ENCODE measurements around the gene SLC20A1. TPM values are rescaled to one million over a fixed set of nuclear protein-coding genes. Genes with fewer than 3 reads are reported as not detected.

The SLC20A1 gene, protein sequence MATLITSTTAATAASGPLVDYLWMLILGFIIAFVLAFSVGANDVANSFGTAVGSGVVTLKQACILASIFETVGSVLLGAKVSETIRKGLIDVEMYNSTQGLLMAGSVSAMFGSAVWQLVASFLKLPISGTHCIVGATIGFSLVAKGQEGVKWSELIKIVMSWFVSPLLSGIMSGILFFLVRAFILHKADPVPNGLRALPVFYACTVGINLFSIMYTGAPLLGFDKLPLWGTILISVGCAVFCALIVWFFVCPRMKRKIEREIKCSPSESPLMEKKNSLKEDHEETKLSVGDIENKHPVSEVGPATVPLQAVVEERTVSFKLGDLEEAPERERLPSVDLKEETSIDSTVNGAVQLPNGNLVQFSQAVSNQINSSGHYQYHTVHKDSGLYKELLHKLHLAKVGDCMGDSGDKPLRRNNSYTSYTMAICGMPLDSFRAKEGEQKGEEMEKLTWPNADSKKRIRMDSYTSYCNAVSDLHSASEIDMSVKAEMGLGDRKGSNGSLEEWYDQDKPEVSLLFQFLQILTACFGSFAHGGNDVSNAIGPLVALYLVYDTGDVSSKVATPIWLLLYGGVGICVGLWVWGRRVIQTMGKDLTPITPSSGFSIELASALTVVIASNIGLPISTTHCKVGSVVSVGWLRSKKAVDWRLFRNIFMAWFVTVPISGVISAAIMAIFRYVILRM
- 10 to 100 TPM; 10.1 to 10.4 TPM for polyA plus RNA-seq

DNA sequence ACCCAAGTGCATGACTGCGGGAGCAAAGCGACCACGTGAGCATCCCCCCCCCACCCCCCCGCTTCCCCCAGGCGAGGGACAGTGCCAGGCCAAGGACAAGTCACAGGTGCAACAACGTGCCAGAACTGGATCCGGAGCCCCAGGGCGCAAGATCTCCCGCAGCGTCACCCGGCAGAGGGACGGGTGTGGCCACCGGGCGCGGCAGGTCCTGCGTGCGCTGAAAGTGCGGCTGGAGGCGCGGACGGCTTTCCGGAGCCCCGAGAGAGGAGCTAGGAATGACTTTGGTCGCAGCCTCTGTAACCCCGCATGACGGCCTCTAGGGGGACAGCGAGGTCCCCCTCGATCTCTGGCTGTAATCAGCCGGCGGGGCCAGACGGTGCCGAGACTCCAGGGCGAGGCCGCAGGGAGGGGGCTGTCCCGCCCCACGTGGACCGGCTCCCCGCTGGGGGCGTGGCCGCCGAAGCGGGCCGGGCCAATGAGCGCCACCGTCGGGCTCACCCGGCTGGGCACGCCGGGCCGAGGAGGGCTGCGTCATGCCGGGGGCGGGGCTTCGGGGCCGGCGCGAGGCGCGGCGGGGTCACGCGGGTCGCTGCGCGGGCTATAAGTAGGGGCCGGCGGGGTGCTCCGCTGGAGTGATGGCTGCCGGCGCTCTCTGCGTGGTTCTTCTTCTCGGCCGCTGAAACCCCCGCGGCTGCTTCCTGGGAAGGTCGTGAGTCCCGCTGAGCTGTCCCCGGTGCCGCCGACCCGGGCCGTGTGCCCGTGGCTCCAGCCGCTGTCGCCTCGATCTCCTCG is at the start of gene SLC20A1:
Gene SLC20A1, plus strand, starts transcription at position 630 of the 792 bp plus-strand sequence. CDS start 890 bp downstream, outside the sequence.
- H3K4me3 ChIP-seq (ENCODE audit: low read depth in 1 of 2, low read length in 2 of 2): peak within 1 kb of the TSS; percentile 80 to 87
- 0 to 1% methylated on average over 79 to 87 of the region's 87 CpGs for WGBS, 2 donors
- peak within 1 kb of the TSS; percentile 96 to 99 for H3K27ac ChIP-seq (ENCODE audit: low read depth in 2 of 2, low read length in 1 of 2)
- H3K27me3 ChIP-seq (ENCODE audit: control insufficient read depth in 1 of 2, insufficient read depth in 2 of 2, low read length in 2 of 2): no peaks in the 10 kb centered on the region
- H3K4me1 ChIP-seq (ENCODE audit: control insufficient read depth in 2 of 2, insufficient read depth in 2 of 2, low read length in 1 of 2): no peaks in the 10 kb centered on the region
- no peaks in the 10 kb centered on the region for H3K9me3 ChIP-seq (ENCODE audit: control insufficient read depth in 2 of 2, insufficient read depth in 1 of 2, low read depth in 1 of 2, low read length in 1 of 2)
- no peaks in the 10 kb centered on the region for H3K36me3 ChIP-seq (ENCODE audit: control insufficient read depth in 2 of 2, insufficient read depth in 2 of 2, low read length in 1 of 2)

DNA sequence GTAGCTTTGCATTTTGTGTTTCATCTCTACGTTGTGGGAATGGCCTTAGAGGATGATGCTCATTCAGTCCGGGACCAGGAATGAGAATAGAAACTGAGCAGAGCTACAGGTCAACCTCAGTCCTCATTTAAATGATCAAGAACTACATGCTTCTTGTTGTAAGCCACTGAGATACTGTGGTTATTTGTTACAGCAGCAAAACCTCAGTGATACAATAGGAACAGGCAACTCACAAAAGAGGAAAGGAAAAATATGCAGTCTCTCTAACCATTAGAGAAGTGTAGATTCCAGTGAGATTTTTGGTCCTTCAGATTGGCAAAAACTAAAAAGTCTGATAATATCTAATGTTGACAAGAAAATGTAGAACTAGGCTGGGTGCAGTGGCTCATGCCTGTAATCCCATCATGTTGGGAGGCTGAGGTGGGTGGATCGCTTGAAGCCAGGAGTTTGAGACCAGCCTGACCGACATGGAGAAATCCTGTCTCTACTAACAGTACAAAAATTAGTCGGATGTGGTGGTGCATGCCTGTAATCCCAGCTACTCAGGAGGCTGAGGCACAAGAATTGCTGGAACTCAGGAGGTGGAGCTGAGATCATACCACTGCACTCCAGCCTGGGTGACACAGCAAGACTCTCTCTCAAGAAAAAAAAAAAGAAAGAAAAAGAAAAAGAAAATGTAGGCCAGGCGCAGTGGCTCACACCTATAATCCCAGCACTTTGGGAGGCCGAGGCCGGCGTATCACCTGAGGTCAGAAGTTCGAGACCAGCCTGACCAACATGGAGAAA is 48.0 kb upstream of the SLC20A1 start:
- no peaks in the 10 kb centered on the region for H3K4me1 ChIP-seq (ENCODE audit: control insufficient read depth in 2 of 2, insufficient read depth in 2 of 2, low read length in 1 of 2)
- H3K9me3 ChIP-seq (ENCODE audit: control insufficient read depth in 2 of 2, insufficient read depth in 1 of 2, low read depth in 1 of 2, low read length in 1 of 2): no peaks in the 10 kb centered on the region
- no peaks in the 10 kb centered on the region for H3K36me3 ChIP-seq (ENCODE audit: control insufficient read depth in 2 of 2, insufficient read depth in 2 of 2, low read length in 1 of 2)
- H3K27me3 ChIP-seq (ENCODE audit: control insufficient read depth in 1 of 2, insufficient read depth in 2 of 2, low read length in 2 of 2): no peaks in the 10 kb centered on the region
- no peak overlapping the region for H3K27ac ChIP-seq (ENCODE audit: low read depth in 2 of 2, low read length in 1 of 2)
- H3K4me3 ChIP-seq (ENCODE audit: low read depth in 1 of 2, low read length in 2 of 2): no peak overlapping the region
- 96% methylated on average over 10 of the region's 10 CpGs for WGBS, 2 donors

GRCh38 chr2:112600634-112601033 is 45.1 kb upstream of the SLC20A1 start:
- WGBS, 2 donors: 74 to 84% methylated on average over 3 of the region's 3 CpGs
- H3K9me3 ChIP-seq (ENCODE audit: control insufficient read depth in 2 of 2, insufficient read depth in 1 of 2, low read depth in 1 of 2, low read length in 1 of 2): no peaks in the 10 kb centered on the region
- no peaks in the 10 kb centered on the region for H3K27me3 ChIP-seq (ENCODE audit: control insufficient read depth in 1 of 2, insufficient read depth in 2 of 2, low read length in 2 of 2)
- H3K4me1 ChIP-seq (ENCODE audit: control insufficient read depth in 2 of 2, insufficient read depth in 2 of 2, low read length in 1 of 2): no peaks in the 10 kb centered on the region
- H3K36me3 ChIP-seq (ENCODE audit: control insufficient read depth in 2 of 2, insufficient read depth in 2 of 2, low read length in 1 of 2): no peaks in the 10 kb centered on the region
- H3K27ac ChIP-seq (ENCODE audit: low read depth in 2 of 2, low read length in 1 of 2): no peak overlapping the region
- H3K4me3 ChIP-seq (ENCODE audit: low read depth in 1 of 2, low read length in 2 of 2): no peak overlapping the region

DNA sequence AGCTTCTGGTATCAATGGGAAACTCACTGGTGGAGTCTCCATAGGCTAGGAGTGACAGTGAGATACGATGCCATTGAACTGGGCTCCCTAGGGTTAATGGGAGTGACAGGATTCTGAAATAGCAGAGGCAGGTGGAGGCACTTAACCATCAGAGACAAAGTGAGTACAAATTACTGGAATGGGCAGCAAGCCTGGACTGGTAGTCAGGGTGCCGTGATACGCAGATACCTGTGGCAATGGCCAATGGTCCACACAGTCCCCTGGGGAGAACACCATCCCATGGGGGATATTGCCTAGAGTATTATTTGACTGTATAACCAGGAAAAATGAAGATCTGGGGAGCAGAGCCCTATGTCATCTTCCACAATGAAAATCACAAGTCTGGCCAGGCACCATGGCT is 44.0 kb upstream of the SLC20A1 start:
- H3K27me3 ChIP-seq (ENCODE audit: control insufficient read depth in 1 of 2, insufficient read depth in 2 of 2, low read length in 2 of 2): no peaks in the 10 kb centered on the region
- H3K36me3 ChIP-seq (ENCODE audit: control insufficient read depth in 2 of 2, insufficient read depth in 2 of 2, low read length in 1 of 2): no peaks in the 10 kb centered on the region

GRCh38 chr2:112602917-112603316 is 42.8 kb upstream of the SLC20A1 start:
- 80 to 92% methylated on average over 3 of the region's 3 CpGs for WGBS, 2 donors
- H3K4me1 ChIP-seq (ENCODE audit: control insufficient read depth in 2 of 2, insufficient read depth in 2 of 2, low read length in 1 of 2): no peaks in the 10 kb centered on the region
- no peaks in the 10 kb centered on the region for H3K27me3 ChIP-seq (ENCODE audit: control insufficient read depth in 1 of 2, insufficient read depth in 2 of 2, low read length in 2 of 2)
- no peaks in the 10 kb centered on the region for H3K9me3 ChIP-seq (ENCODE audit: control insufficient read depth in 2 of 2, insufficient read depth in 1 of 2, low read depth in 1 of 2, low read length in 1 of 2)
- H3K36me3 ChIP-seq (ENCODE audit: control insufficient read depth in 2 of 2, insufficient read depth in 2 of 2, low read length in 1 of 2): no peaks in the 10 kb centered on the region
- no peak overlapping the region for H3K27ac ChIP-seq (ENCODE audit: low read depth in 2 of 2, low read length in 1 of 2)
- no peak overlapping the region for H3K4me3 ChIP-seq (ENCODE audit: low read depth in 1 of 2, low read length in 2 of 2)

More for the DNA sequence above, 44.0 kb upstream of the SLC20A1 start:
- H3K27ac ChIP-seq (ENCODE audit: low read depth in 2 of 2, low read length in 1 of 2): peak overlapping the region in 1 of 2 donors; percentile 9
- no peaks in the 10 kb centered on the region for H3K9me3 ChIP-seq (ENCODE audit: control insufficient read depth in 2 of 2, insufficient read depth in 1 of 2, low read depth in 1 of 2, low read length in 1 of 2)
- no peaks in the 10 kb centered on the region for H3K4me1 ChIP-seq (ENCODE audit: control insufficient read depth in 2 of 2, insufficient read depth in 2 of 2, low read length in 1 of 2)
- WGBS, 2 donors: 86% methylated on average over 3 of the region's 3 CpGs
- no peak overlapping the region for H3K4me3 ChIP-seq (ENCODE audit: low read depth in 1 of 2, low read length in 2 of 2)

GRCh38 chr2:112603731-112604130 is 42.0 kb upstream of the SLC20A1 start:
- WGBS, 2 donors: 85 to 91% methylated on average over 2 of the region's 2 CpGs

DNA sequence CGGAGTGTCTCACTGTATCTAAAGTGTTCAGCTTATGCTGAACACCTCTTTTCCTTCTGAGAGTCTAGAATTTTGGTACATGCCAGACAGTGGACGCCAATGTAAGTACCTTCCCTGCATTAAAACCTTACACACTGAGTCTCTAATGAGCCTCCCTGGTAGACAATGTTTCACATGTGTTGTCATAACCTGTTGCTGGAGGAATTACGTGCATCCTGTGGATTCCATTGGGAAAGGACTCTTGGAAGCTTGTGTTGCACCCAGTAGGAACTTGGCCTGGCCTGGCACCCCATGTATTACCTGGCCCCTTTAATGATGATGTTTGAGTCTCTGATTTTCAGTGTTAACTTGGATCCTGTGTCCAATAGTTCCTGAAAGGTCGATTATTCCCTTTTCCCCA is 40.8 kb upstream of the SLC20A1 start:
- H3K4me1 ChIP-seq (ENCODE audit: control insufficient read depth in 2 of 2, insufficient read depth in 2 of 2, low read length in 1 of 2): no peaks in the 10 kb centered on the region
- H3K27ac ChIP-seq (ENCODE audit: low read depth in 2 of 2, low read length in 1 of 2): no peak overlapping the region
- H3K9me3 ChIP-seq (ENCODE audit: control insufficient read depth in 2 of 2, insufficient read depth in 1 of 2, low read depth in 1 of 2, low read length in 1 of 2): no peaks in the 10 kb centered on the region
- no peaks in the 10 kb centered on the region for H3K27me3 ChIP-seq (ENCODE audit: control insufficient read depth in 1 of 2, insufficient read depth in 2 of 2, low read length in 2 of 2)
- no peak overlapping the region for H3K4me3 ChIP-seq (ENCODE audit: low read depth in 1 of 2, low read length in 2 of 2)
- H3K36me3 ChIP-seq (ENCODE audit: control insufficient read depth in 2 of 2, insufficient read depth in 2 of 2, low read length in 1 of 2): no peaks in the 10 kb centered on the region
- WGBS, 2 donors: 75 to 86% methylated on average over 4 of the region's 4 CpGs

More at GRCh38 chr2:112603731-112604130, 42.0 kb upstream of the SLC20A1 start:
- Histone ChIP-seq H3K4me3 (ENCODE audit: low read depth in 1 of 2, low read length in 2 of 2) (no peak overlapping the region), H3K4me1 (ENCODE audit: control insufficient read depth in 2 of 2, insufficient read depth in 2 of 2, low read length in 1 of 2) (no peaks in the 10 kb centered on the region), H3K9me3 (ENCODE audit: control insufficient read depth in 2 of 2, insufficient read depth in 1 of 2, low read depth in 1 of 2, low read length in 1 of 2) (no peaks in the 10 kb centered on the region), H3K27ac (ENCODE audit: low read depth in 2 of 2, low read length in 1 of 2) (no peak overlapping the region), H3K27me3 (ENCODE audit: control insufficient read depth in 1 of 2, insufficient read depth in 2 of 2, low read length in 2 of 2) (no peaks in the 10 kb centered on the region), H3K36me3 (ENCODE audit: control insufficient read depth in 2 of 2, insufficient read depth in 2 of 2, low read length in 1 of 2) (no peaks in the 10 kb centered on the region)

GRCh38 chr2:112605926-112606325 is 39.8 kb upstream of the SLC20A1 start:
- Histone ChIP-seq H3K9me3 (ENCODE audit: control insufficient read depth in 2 of 2, insufficient read depth in 1 of 2, low read depth in 1 of 2, low read length in 1 of 2) (no peaks in the 10 kb centered on the region), H3K27me3 (ENCODE audit: control insufficient read depth in 1 of 2, insufficient read depth in 2 of 2, low read length in 2 of 2) (no peaks in the 10 kb centered on the region), H3K4me3 (ENCODE audit: low read depth in 1 of 2, low read length in 2 of 2) (no peak overlapping the region), H3K36me3 (ENCODE audit: control insufficient read depth in 2 of 2, insufficient read depth in 2 of 2, low read length in 1 of 2) (no peaks in the 10 kb centered on the region), H3K4me1 (ENCODE audit: control insufficient read depth in 2 of 2, insufficient read depth in 2 of 2, low read length in 1 of 2) (no peaks in the 10 kb centered on the region), H3K27ac (ENCODE audit: low read depth in 2 of 2, low read length in 1 of 2) (no peak overlapping the region)
- 84 to 85% methylated on average over 5 of the region's 5 CpGs for WGBS, 2 donors

- Histone ChIP-seq H3K27ac (ENCODE audit: low read depth in 2 of 2, low read length in 1 of 2) (no peak overlapping the region), H3K4me3 (ENCODE audit: low read depth in 1 of 2, low read length in 2 of 2) (no peak overlapping the region), H3K4me1 (ENCODE audit: control insufficient read depth in 2 of 2, insufficient read depth in 2 of 2, low read length in 1 of 2) (no peaks in the 10 kb centered on the region), H3K27me3 (ENCODE audit: control insufficient read depth in 1 of 2, insufficient read depth in 2 of 2, low read length in 2 of 2) (no peaks in the 10 kb centered on the region), H3K36me3 (ENCODE audit: control insufficient read depth in 2 of 2, insufficient read depth in 2 of 2, low read length in 1 of 2) (no peaks in the 10 kb centered on the region), H3K9me3 (ENCODE audit: control insufficient read depth in 2 of 2, insufficient read depth in 1 of 2, low read depth in 1 of 2, low read length in 1 of 2) (no peaks in the 10 kb centered on the region)
- 69 to 70% methylated on average over 4 of the region's 4 CpGs for WGBS, 2 donors
Measured at GRCh38 chr2:112606547-112606946, 39.2 kb upstream of the SLC20A1 start.

Data from esophagus (tissue), 2 donors.